ENCODE data around the gene FYB1. TPM values are rescaled to one million over a fixed set of nuclear protein-coding genes. Genes with fewer than 3 reads are reported as not detected.

Gene FYB1
- total and polyA plus RNA-seq, 2 of the 8 experiments (the other 6 are each of a cell fraction or from before 2014, with no cell fraction given) = not detected

- TF ChIP-seq RAD21 (IDR thresholded peaks at IDR 0.05 in 1 of 2, conservative IDR thresholded peaks at IDR 0.05 in 1 of 2; ENCODE audit: low read depth in 2 of 2, low read length in 2 of 2) = peak; percentile 80 to 88
- TF ChIP-seq RXRA (IDR thresholded peaks at IDR 0.05; ENCODE audit: insufficient read depth, low read depth, low read length) = no peak
Observed at GRCh38 chr5:39217365-39218281, 1.7 kb downstream of the FYB1 start (continued).

Data from H1 (cell line).